Measurements from ENCODE around the gene MMP17. TPM values are rescaled to one million over a fixed set of nuclear protein-coding genes. Genes with fewer than 3 reads are reported as not detected.

Gene MMP17
- total and polyA plus RNA-seq, 10 of the 15 experiments (the other 5 are each of a cell fraction or from before 2014, with no cell fraction given), result 0.11 to 0.28 (median 0.23) TPM; not detected in 7

DNA sequence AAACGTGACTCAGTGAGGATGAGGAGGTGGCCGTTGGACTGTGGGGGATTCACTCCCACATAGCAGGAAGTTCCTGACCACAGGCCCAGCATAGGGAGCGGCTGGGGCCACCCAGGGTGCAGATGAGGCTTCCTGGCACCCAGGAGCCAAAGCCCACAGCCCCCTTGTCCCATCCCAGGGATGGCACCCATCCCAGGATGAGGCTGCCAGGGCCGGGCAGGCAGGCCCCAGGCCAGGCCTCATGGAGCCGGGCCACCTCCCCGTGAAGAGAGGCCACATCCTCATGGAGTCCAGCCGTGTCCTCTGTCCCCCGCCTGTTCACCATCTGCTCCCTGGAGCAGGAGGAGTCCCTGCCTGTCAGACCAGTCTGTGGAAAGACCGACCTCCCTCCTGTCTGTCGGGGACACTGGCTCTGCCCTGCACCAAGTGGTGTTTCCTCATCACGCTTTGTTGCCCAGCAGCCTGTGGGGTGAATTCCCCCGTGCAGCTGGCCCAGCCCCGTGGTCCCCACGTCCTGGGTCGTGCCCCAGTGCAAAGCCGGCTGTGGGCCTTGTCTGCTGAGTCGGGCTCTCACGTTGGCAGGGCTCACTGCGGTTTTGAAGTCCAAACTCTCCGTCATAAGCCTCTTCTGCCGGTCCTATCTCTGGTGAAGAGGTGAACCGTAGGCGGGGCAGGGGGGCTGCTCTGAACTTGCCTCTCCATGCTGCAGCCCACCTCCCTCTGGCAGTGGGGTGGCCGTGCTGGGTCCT is 24.5 kb downstream of the MMP17 start (continued):
- no peak for TF ChIP-seq MLLT1 (IDR thresholded peaks at IDR 0.05)
- no peak for TF ChIP-seq IKZF1 (conservative IDR thresholded peaks at IDR 0.05)
- no peak for TF ChIP-seq CEBPB (IDR thresholded peaks at IDR 0.05; ENCODE audit: borderline replicate concordance in 1 of 2, low read depth in 2 of 2, low read length in 2 of 2)
- TF ChIP-seq GABPA (IDR thresholded peaks at IDR 0.05; ENCODE audit: low read depth), result no peak
- TF ChIP-seq MTA3 (IDR thresholded peaks at IDR 0.05; ENCODE audit: borderline replicate concordance, low read length), result no peak
- no peak for TF ChIP-seq TCF7 (IDR thresholded peaks at IDR 0.05; ENCODE audit: borderline replicate concordance)
- no peak for TF ChIP-seq RUNX3 (IDR thresholded peaks at IDR 0.05; ENCODE audit: low read length)

DNA sequence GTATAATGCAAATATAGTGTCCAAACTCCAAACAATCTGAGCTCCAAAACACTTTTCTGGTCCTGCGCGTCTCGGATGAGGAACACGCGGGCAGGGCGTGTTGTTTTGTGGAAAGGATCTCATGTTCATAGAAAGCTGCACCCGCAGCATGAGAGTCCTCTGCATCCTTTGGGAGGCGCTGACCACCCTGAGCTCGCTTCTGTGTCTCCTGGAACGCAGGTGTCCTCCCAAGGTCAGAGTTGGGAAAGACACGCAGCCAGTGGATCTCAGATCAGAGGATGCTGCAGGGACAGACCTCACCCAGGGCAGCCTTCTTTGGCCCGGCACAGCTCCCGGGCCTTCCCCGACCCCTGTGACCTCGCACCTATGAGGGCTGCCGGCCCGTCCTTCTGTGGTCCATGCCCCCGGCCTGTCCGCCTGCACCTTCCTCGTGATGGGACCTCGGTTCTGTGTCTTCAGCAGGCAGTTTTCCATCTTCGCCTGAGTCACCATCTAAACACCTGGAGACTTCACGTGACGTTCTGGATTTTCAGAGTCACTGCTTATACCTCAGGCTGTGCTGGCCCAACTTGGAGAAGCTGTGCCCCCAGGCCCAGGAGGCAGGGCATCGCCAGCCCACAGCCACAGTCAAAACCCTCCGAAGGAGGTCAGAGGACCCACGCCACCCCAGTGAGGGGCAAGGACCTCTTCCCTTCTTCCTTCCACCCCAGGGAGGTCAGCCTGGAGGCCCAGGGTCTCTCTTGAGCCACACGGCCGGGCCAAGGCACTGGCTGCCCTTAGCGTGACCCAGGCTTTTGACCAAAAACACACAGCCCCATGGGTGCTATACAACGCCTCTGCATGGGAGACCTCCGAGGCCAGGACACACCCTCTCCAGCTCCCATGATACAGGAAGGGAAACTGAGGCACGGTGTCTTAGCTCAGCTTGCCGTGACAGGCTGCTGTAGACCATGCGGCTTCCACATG is 25.9 kb downstream of the MMP17 start:
- no peaks in the 10 kb centered on the region for H3K36me3 ChIP-seq (ENCODE audit: control insufficient read depth in 2 of 2, insufficient read depth in 2 of 2, low read length in 1 of 2)
- ChIA-PET SMC1A (ENCODE audit: uncharacterized antibody, unreplicated experiment) (no interaction called here), CTCF (no interaction called here), RAD21 (ENCODE audit: unreplicated experiment) (interaction anchor here (0.7 kb wide), 1 partner anchor 76 kb away, joined by 4 read pairs; no protein-coding TSS in a partner anchor), POLR2A (no interaction called here)
- H3K79me2 ChIP-seq (ENCODE audit: control insufficient read depth, insufficient read depth, low read length), result no peaks in the 10 kb centered on the region
- FAIRE-seq (no peak), ATAC-seq (no peak), DNase-seq (ENCODE audit: low read depth, low spot score) (no peak)
- TF ChIP-seq TBL1XR1 (IDR thresholded peaks at IDR 0.05; ENCODE audit: low read depth, low read length), result no peak
- no peak for TF ChIP-seq USF1 (IDR thresholded peaks at IDR 0.05; ENCODE audit: borderline replicate concordance, extremely low read length, insufficient read depth, low read depth, low read length)
- no peak for TF ChIP-seq LARP7 (IDR thresholded peaks at IDR 0.05)
- no peak for TF ChIP-seq HDAC6 (IDR thresholded peaks at IDR 0.05; ENCODE audit: unreplicated experiment)
- TF ChIP-seq HDAC2 (IDR thresholded peaks at IDR 0.05), result no peak
- TF ChIP-seq SMC3 (IDR thresholded peaks at IDR 0.05; ENCODE audit: borderline replicate concordance, low read length), result no peak
- TF ChIP-seq SMAD1 (IDR thresholded peaks at IDR 0.05; ENCODE audit: low read depth, partially characterized antibody), result no peak
- no peak for TF ChIP-seq MYC (IDR thresholded peaks at IDR 0.05; ENCODE audit: insufficient read depth, insufficient read length, insufficient replicate concordance, low read length, severe bottlenecking)
- TF ChIP-seq, protein P1, sequence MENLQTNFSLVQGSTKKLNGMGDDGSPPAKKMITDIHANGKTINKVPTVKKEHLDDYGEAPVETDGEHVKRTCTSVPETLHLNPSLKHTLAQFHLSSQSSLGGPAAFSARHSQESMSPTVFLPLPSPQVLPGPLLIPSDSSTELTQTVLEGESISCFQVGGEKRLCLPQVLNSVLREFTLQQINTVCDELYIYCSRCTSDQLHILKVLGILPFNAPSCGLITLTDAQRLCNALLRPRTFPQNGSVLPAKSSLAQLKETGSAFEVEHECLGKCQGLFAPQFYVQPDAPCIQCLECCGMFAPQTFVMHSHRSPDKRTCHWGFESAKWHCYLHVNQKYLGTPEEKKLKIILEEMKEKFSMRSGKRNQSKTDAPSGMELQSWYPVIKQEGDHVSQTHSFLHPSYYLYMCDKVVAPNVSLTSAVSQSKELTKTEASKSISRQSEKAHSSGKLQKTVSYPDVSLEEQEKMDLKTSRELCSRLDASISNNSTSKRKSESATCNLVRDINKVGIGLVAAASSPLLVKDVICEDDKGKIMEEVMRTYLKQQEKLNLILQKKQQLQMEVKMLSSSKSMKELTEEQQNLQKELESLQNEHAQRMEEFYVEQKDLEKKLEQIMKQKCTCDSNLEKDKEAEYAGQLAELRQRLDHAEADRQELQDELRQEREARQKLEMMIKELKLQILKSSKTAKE (IDR thresholded peaks at IDR 0.05; ENCODE audit: low read depth, poor library complexity, severe bottlenecking), result no peak
- no peak for TF ChIP-seq SREBF1 (IDR thresholded peaks at IDR 0.05; ENCODE audit: low read length)
- in situ Hi-C loops (cut with MboI), result no loop called here
- no peak overlapping the region for H3K4me3 ChIP-seq
- no peak overlapping the region for H3K4me2 ChIP-seq (ENCODE audit: control insufficient read depth, insufficient read depth)
- H3K4me1 ChIP-seq (ENCODE audit: control insufficient read depth, insufficient read depth, low read length), result peaks cover 3% of the 10 kb centered on the region; the same call in 1 of the 2 replicates
- no peaks in the 10 kb centered on the region for H3K9me3 ChIP-seq (replicated peaks; ENCODE audit: control insufficient read depth, insufficient read depth, low read length)
- no peak overlapping the region for H3K9ac ChIP-seq (ENCODE audit: control insufficient read depth, insufficient read depth, low read length)
- BruUV-seq (replicated peaks), result no TSS peak
- H3K27me3 ChIP-seq (replicated peaks in 1 of 2; ENCODE audit: control insufficient read depth in 2 of 2, insufficient read depth in 2 of 2, low read length in 1 of 2), result no peaks in the 10 kb centered on the region
- intact Hi-C loops (cut with micrococcal nuclease; ENCODE audit: unreplicated experiment), result no loop called here
- H3K27ac ChIP-seq (ENCODE audit: control insufficient read depth, insufficient read depth), result no peak overlapping the region
- H2AFZ ChIP-seq (ENCODE audit: control insufficient read depth, low read depth, low read length), result no peak overlapping the region
- WGBS (ENCODE audit: insufficient coverage, insufficient replicate concordance, low lambda C conversion rate, missing lambda C conversion rate), result 71% methylated on average over 34 of the region's 35 CpGs
- no peaks in the 10 kb centered on the region for H4K20me1 ChIP-seq (ENCODE audit: control insufficient read depth, insufficient read depth)

All from GM12878 (cell line).